Astrocyte of the cerebellum (primary cell): ENCODE data around the gene SLC26A3.

Experiments
- DNase-seq: peaks from one replicate; pipeline ENCODE4 v3.0.0-alpha.2; 2011; ENCODE audit warnings: low read depth
- H3K4me3 ChIP-seq: 2 replicates; pipeline ENCODE4 v1.5.1; 2011; ENCODE audit warnings: mild to moderate bottlenecking, low read depth, low read length, moderate library complexity
- CTCF ChIP-seq: IDR thresholded peaks from 2 replicates; pipeline ENCODE4 v1.5.1; 2012; ENCODE audit warnings: low read length, low read depth, moderate library complexity, mild to moderate bottlenecking; ENCODE audit errors: missing control alignments
- in situ Hi-C: cut with HindIII; loops from 2 replicates; pipeline ENCODE4 v1.10.0; 2017; ENCODE audit warnings: low sequenced_read_pairs

SLC26A3 gene

DNA sequence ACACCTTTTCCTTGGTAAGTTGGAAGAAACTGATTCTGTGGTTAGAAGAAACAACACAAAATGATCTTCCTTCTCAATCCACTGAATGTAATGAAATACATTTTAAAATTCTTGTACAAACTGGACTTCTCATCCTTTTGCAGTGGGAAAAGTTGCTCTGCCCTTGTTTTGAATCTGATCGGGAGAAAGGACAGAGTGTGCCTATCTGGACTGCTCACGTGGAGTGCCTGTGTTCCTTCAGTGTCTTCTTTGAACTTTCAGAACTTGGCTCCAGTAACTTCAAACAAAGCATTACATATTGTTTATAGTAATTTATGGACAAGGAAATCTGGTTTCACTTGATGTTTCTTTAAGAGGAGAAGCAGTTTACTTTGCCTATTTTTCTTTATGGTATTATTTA lies 17.1 kb downstream of the SLC26A3 start:
- H3K4me3 ChIP-seq = no peak overlapping the region
- no peak for TF ChIP-seq CTCF
- no peak for DNase-seq
- in situ Hi-C loops = no loop called here

DNA sequence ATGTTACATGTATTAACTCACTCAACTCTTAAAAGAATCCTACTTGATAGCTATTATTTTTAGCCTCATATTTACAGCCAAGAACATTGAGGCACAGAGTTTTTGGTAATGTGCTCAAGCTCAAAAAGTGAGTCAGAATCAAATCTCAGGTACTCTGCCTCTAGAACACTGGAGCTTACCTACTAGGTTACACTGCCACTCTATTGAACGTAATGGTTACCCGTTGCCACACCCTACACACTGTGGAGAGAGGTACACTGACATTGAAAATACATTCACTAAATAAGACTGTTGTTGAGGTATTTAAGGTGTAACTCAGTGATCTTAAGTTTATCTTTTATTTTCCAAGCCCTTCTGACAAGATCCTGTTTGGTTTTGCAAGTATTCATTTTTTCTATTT lies 17.9 kb downstream of the SLC26A3 start:
- no peak overlapping the region for H3K4me3 ChIP-seq
- in situ Hi-C loops = no loop called here
- TF ChIP-seq CTCF = no peak
- no peak for DNase-seq

- no peak for TF ChIP-seq CTCF
- H3K4me3 ChIP-seq = no peak overlapping the region
- DNase-seq = no peak
- in situ Hi-C loops = no loop called here
Measured at GRCh38 chr7:107783648-107784047, 19.4 kb downstream of the SLC26A3 start.

GRCh38 chr7:107782374-107782773 lies 20.6 kb downstream of the SLC26A3 start:
- TF ChIP-seq CTCF = no peak
- no peak for DNase-seq
- in situ Hi-C loops = no loop called here
- no peak overlapping the region for H3K4me3 ChIP-seq

DNA sequence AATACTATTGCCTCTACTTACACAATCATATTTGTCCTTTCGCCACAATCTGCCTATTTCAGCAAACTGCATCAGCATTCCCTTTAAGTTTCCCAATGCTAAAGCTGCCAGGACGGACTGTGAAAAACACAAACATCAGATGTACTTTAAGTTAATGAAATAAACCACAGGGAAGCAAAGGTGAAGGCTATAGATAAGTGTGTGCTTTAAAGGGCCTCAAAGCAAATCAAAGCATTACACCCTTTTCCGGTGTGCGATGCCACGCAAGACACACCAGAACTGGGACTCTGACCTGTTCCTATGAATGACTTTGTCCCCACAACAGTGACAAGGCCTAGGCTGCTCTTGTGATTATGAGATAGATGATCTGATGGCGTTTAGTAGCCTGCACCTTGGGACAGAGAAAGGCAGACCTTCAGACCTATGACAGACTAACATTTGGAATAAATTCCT lies 23.4 kb downstream of the SLC26A3 start:
- no peak overlapping the region for H3K4me3 ChIP-seq
- in situ Hi-C loops = no loop called here
- TF ChIP-seq CTCF = no peak
- no peak for DNase-seq

- DNase-seq = no peak
- TF ChIP-seq CTCF = no peak
- in situ Hi-C loops = no loop called here
- H3K4me3 ChIP-seq = no peak overlapping the region
Measured at GRCh38 chr7:107778283-107778682, 24.7 kb downstream of the SLC26A3 start.

DNA sequence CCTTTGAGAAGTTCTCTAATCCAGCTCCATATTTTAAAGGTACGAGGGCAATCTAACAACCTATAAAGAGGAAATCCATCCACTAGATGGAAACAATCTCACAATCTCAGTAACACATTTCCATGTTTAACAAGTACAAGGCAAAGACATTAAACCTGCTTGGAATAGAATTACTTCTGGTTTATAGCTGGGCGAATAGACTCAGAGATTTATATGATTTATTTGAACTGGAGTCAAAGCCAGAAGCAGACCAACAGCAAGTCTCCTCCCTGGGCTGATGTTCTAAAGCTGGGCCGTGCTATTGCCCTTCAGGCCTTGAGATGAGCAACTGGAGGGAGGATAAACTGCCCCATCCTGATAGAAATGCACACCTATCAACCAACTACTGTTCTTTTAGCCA lies 25.3 kb downstream of the SLC26A3 start:
- in situ Hi-C loops = no loop called here
- no peak for TF ChIP-seq CTCF

More for the DNA sequence above, 25.3 kb downstream of the SLC26A3 start:
- no peak for DNase-seq
- no peak overlapping the region for H3K4me3 ChIP-seq
